GM12872 (cell line): Measurements from ENCODE around the gene PLXND1.

ENCODE experiments used
- CTCF ChIP-seq: IDR thresholded peaks from 3 replicates; pipeline ENCODE4 v1.5.1; 2011; ENCODE audit warnings: low read depth, mild to moderate bottlenecking, low read length, moderate library complexity; ENCODE audit not compliant: insufficient read depth

Gene PLXND1

GRCh38 chr3:129558772-129559564 is 47.5 kb downstream of the PLXND1 start:
- no peak for TF ChIP-seq CTCF

GRCh38 chr3:129558081-129558771 is 48.2 kb downstream of the PLXND1 start:
- no peak for TF ChIP-seq CTCF

GRCh38 chr3:129557548-129557894 is 49.0 kb downstream of the PLXND1 start:
- no peak for TF ChIP-seq CTCF

- no peak for TF ChIP-seq CTCF
Measured at GRCh38 chr3:129556890-129557547, 49.5 kb downstream of the PLXND1 start.

- no peak for TF ChIP-seq CTCF
Measured at GRCh38 chr3:129556358-129556695, 50.1 kb downstream of the PLXND1 start.

GRCh38 chr3:129555616-129556357 is 50.7 kb downstream of the PLXND1 start:
- TF ChIP-seq CTCF: no peak

GRCh38 chr3:129555153-129555550 is 51.3 kb downstream of the PLXND1 start:
- TF ChIP-seq CTCF: no peak
